GM12892 (cell line): ENCODE data around the gene PDHX.

Experiments used
- POLR2A ChIP-seq: IDR thresholded peaks from 2 replicates; pipeline ENCODE4 v1.6.1; 2011; ENCODE audit warnings: low read depth, low read length, control low read depth
- POLR2AphosphoS5 ChIP-seq: IDR thresholded peaks from 2 replicates; pipeline ENCODE4 v1.6.1; 2011; ENCODE audit warnings: low read depth, low read length, control low read depth
- TAF1 ChIP-seq: IDR thresholded peaks from 2 replicates; pipeline ENCODE4 v1.6.1; 2011; ENCODE audit warnings: low read depth, mild to moderate bottlenecking, control low read depth, low read length, borderline replicate concordance

DNA sequence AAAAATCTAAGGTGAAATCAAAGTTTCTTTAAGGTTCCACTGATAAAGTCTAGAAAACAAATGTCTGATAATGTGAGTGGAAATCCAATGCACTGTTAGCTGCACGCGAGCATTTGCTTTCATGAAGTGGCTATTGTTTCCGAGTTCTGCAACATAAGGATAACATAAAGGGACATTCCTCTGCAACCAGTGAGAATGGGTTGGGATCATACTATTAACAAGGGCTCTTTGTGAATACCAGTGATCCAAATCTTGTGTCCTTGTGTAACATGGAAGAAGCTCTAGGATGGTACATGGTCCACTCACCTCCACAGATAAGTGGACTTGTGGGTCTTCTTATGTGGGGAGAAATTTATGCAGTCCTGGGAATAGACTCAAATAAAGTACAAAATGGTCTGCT is 24.8 kb upstream of the PDHX start:
- TF ChIP-seq POLR2A = no peak
- TF ChIP-seq POLR2AphosphoS5 = no peak
- no peak for TF ChIP-seq TAF1
